BLaER1 (cell line): Measurements from ENCODE around the gene ANXA10.

Source experiments
- H3K27ac ChIP-seq: shearing (Covaris generic); formaldehyde crosslinking; 2 replicates; pipeline ENCODE4 v1.8.1; 2022
- H3K27me3 ChIP-seq: shearing (Covaris generic); formaldehyde crosslinking; 2 replicates; pipeline ENCODE4 v1.8.1; 2022
- H3K36me3 ChIP-seq: shearing (Covaris generic); formaldehyde crosslinking; 2 replicates; pipeline ENCODE4 v1.8.1; 2022
- H3K4me1 ChIP-seq: shearing (Covaris generic); formaldehyde crosslinking; 2 replicates; pipeline ENCODE4 v1.8.1; 2022
- H3K4me2 ChIP-seq: shearing (Covaris generic); formaldehyde crosslinking; 2 replicates; pipeline ENCODE4 v1.8.1; 2022
- H3K4me3 ChIP-seq: shearing (Covaris generic); formaldehyde crosslinking; 2 replicates; pipeline ENCODE4 v1.8.1; 2022
- H3K9ac ChIP-seq: shearing (Covaris generic); formaldehyde crosslinking; 2 replicates; pipeline ENCODE4 v1.8.1; 2022
- H3K9me3 ChIP-seq: shearing (Covaris generic); formaldehyde crosslinking; 2 replicates; pipeline ENCODE4 v1.8.1; 2022
- H4K20me1 ChIP-seq: shearing (Covaris generic); formaldehyde crosslinking; 2 replicates; pipeline ENCODE4 v1.8.1; 2022
- Cebpa-rat ChIP-seq: shearing (Covaris generic); IDR thresholded peaks from 2 replicates; pipeline ENCODE4 v1.8.1; 2022

Gene ANXA10

DNA sequence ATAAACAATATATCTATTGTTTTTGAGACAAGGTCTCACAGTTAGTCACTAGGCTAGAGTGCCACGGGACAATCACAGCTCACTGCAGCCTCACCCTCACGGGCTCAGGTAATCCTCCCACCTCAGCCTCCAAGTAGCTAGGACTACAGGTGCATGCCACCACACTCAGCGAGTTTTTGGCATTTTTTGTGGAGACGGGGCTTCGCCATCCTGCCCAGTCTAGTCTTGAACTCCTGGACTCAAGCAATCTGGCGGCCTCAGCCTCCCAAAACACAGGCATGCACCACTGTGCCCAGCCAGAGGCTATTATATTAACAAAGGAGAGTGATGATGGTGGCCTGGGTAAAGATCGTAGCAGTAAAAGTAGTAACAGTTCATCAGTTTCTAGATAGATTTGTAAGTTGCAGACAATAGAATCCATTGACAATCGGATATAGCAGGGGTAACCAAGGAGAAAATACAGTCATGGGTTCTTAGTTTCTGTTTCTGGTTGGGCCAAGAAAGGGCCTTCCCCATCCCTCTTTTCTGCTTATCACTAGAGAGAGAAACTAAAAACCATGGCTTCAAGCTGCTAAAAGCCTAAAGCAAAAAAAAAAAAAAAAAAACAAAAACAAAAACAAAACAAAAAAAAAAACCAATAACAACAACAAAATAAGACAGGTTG, 60.6 kb downstream of the ANXA10 start:
- no peak overlapping the region for H3K27ac ChIP-seq
- H3K9ac ChIP-seq, result no peak overlapping the region
- no peaks in the 10 kb centered on the region for H3K4me1 ChIP-seq
- no peaks in the 10 kb centered on the region for H3K27me3 ChIP-seq
- no peaks in the 10 kb centered on the region for H4K20me1 ChIP-seq
- no peaks in the 10 kb centered on the region for H3K9me3 ChIP-seq
- H3K4me2 ChIP-seq, result no peak overlapping the region
- H3K4me3 ChIP-seq, result no peak overlapping the region
- TF ChIP-seq Cebpa-rat, result no peak
- H3K36me3 ChIP-seq, result no peaks in the 10 kb centered on the region

DNA sequence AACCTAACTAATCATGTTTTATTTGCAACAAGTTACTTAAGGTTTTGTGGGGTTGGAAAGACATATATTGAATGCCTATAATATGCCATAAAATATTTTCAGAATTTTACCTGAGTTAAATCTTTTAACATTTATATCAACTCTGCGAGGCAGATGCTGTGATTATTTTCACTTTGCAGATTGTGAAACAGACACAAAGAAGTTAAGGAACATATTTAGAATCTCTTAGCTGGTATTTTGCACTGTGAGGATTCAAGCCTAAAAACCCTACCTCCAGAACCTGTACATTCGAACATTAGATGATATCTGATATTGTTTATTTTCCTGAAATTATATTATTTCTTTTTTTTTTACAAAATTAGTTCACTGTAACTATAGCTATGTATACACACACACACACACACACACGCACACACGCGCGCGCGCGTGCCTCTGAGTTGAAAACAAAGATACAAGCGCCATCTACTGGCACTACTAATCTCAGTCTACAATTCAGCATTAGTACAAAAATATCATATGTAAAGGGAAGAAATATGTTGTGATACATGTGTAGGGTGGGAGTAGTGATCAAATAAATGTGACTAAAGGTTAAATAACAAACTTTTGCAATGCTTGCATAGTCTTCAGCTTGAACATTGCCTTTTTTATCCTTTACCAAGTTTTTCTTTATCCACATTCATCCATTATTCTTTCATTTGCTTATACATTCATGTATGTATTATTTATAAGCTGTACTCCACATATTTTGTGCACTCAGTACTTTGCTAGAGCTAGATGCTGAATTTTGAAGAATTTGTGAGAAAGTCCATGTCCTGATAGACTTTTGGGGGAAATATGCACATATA, 61.5 kb downstream of the ANXA10 start:
- no peak overlapping the region for H3K4me3 ChIP-seq
- H3K4me2 ChIP-seq, result no peak overlapping the region
- no peak for TF ChIP-seq Cebpa-rat
- H4K20me1 ChIP-seq, result no peaks in the 10 kb centered on the region
- no peak overlapping the region for H3K27ac ChIP-seq
- H3K36me3 ChIP-seq, result no peaks in the 10 kb centered on the region
- H3K9ac ChIP-seq, result no peak overlapping the region
- no peaks in the 10 kb centered on the region for H3K4me1 ChIP-seq
- H3K27me3 ChIP-seq, result no peaks in the 10 kb centered on the region
- H3K9me3 ChIP-seq, result no peaks in the 10 kb centered on the region

DNA sequence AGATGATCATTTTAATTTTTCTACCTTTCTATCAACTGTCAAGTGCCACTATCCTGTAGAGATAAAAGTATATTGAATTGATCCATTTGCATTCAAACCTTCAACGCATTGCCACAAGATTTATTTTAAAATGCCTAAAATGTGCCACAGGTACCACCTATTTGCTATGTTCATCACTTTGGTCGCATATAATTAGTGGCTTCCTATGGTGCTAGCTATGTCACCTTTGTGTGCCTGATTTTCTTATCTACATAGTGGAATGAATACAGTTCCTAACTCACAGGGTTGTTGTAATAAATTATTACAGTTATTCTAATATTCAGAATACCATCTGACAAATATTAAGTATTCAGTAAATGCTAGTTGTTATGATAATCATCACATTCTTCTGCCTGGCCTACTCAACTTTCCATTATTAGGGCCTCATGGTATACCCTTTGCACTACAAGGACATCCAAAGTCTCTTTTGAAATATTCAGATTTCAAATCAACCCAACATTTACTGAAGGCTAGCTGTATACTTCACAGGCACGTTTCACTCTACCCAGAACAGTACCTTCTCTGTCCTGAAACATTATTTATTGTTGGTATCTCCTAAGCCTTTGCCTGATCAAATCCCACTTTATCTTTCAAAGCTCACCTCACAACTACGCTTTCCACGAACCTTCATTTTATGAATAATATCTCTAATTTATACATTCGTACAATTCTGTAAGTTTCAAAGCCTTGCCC, 62.4 kb downstream of the ANXA10 start:
- Histone ChIP-seq H3K27me3 (no peaks in the 10 kb centered on the region), H3K9ac (no peak overlapping the region), H3K27ac (no peak overlapping the region), H3K4me1 (no peaks in the 10 kb centered on the region), H3K9me3 (no peaks in the 10 kb centered on the region), H3K36me3 (no peaks in the 10 kb centered on the region), H3K4me2 (no peak overlapping the region), H4K20me1 (no peaks in the 10 kb centered on the region), H3K4me3 (no peak overlapping the region)
- TF ChIP-seq Cebpa-rat, result no peak

DNA sequence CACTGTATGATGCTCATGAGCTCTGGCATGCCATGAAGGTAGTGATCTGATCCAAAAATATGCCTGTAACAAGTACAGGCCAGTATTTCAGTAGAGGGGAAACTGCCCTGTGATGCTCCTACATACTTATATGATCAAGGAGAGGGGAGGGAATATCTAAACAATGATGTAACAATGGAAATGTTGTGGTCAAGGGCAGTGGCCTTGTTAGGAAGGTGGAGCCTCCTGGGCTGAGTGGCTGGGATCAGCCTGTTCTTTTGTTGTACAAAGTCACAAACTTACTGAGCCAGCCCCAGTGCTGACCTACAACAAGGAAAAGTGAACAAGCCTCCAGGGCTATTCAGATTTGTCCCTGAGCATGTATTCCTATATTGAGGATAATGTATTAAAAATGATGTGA, 70.3 kb downstream of the ANXA10 start:
- Histone ChIP-seq H3K4me3 (no peak overlapping the region), H3K27ac (no peak overlapping the region), H4K20me1 (no peaks in the 10 kb centered on the region), H3K9ac (no peak overlapping the region), H3K27me3 (no peaks in the 10 kb centered on the region), H3K9me3 (no peaks in the 10 kb centered on the region), H3K4me1 (no peaks in the 10 kb centered on the region), H3K36me3 (no peaks in the 10 kb centered on the region), H3K4me2 (no peak overlapping the region)
- TF ChIP-seq Cebpa-rat, result no peak

DNA sequence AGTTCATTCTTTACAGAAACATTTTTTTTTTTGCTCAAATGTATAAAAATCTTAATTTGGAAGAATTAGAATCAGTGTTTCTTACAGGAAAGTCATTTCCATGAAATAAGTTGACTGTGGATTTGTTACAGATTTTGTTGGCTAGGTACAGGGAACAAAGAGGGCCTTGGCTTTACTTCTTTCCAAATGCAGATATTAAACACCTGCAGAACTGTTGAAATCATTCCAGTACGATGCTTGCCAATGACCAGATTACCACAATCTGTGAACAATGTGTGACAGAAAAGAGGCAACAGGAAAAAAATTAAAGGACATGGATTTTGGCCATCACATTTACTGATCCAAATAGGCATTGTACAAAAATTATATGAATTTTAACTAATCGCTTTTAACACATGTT, 70.8 kb downstream of the ANXA10 start:
- Histone ChIP-seq H3K9me3 (no peaks in the 10 kb centered on the region), H3K4me1 (no peaks in the 10 kb centered on the region), H3K4me3 (no peak overlapping the region), H3K36me3 (no peaks in the 10 kb centered on the region), H3K4me2 (no peak overlapping the region), H3K9ac (no peak overlapping the region), H4K20me1 (no peaks in the 10 kb centered on the region), H3K27me3 (no peaks in the 10 kb centered on the region), H3K27ac (no peak overlapping the region)
- TF ChIP-seq Cebpa-rat, result no peak

DNA sequence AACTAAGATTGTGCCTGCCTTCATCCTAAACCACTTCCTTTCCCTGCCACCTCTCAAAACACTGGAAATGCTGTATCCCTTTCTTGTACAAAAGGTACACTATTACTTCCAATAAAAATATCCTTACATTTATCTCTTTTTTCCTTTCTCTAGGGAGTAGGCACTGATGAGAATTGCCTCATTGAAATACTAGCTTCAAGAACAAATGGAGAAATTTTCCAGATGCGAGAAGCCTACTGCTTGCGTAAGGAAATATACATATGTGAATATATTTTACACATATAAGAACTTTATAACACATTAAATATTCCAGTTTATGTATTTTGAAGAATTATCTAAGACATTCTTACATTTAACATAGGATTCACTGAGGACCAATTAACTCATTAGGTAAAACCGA, 71.7 kb downstream of the ANXA10 start:
- no peaks in the 10 kb centered on the region for H3K4me1 ChIP-seq
- no peak overlapping the region for H3K4me2 ChIP-seq

DNA sequence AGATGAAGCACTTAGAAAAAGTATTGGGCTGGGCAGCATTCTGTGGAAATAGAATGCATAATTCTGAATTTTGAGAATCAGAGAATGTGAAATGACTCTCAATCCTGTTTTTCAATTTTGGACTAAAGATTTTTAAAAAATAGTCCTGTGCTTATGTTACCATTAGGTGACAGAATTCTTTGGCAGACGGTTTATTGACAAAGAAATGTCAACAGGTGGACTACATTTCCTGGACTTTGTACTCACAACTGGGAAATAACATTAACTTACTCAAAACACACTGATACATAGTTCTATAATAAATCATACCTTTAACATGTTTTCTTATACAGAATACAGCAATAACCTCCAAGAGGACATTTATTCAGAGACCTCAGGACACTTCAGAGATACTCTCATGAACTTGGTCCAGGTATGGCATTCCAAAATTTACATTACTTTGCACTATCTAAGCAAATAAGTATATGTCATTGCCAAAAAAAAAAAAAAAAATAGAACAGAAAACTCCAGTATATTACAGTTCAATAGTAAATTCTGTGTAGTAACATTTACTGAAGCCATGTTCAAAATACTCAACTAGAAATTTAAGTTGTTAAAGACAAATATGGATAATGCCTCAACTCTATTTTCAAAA, 72.7 kb downstream of the ANXA10 start:
- no peaks in the 10 kb centered on the region for H3K36me3 ChIP-seq
- no peak for TF ChIP-seq Cebpa-rat
- H3K4me1 ChIP-seq, result no peaks in the 10 kb centered on the region
- H3K9ac ChIP-seq, result no peak overlapping the region
- no peak overlapping the region for H3K4me2 ChIP-seq
- no peak overlapping the region for H3K4me3 ChIP-seq
- no peak overlapping the region for H3K27ac ChIP-seq
- H4K20me1 ChIP-seq, result no peaks in the 10 kb centered on the region
- H3K27me3 ChIP-seq, result no peaks in the 10 kb centered on the region
- no peaks in the 10 kb centered on the region for H3K9me3 ChIP-seq

More for the DNA sequence above, 71.7 kb downstream of the ANXA10 start:
- H3K36me3 ChIP-seq, result no peaks in the 10 kb centered on the region
- H3K27me3 ChIP-seq, result no peaks in the 10 kb centered on the region
- H3K27ac ChIP-seq, result no peak overlapping the region
- no peaks in the 10 kb centered on the region for H4K20me1 ChIP-seq
- H3K9ac ChIP-seq, result no peak overlapping the region
- no peaks in the 10 kb centered on the region for H3K9me3 ChIP-seq
- no peak for TF ChIP-seq Cebpa-rat
- H3K4me3 ChIP-seq, result no peak overlapping the region

DNA sequence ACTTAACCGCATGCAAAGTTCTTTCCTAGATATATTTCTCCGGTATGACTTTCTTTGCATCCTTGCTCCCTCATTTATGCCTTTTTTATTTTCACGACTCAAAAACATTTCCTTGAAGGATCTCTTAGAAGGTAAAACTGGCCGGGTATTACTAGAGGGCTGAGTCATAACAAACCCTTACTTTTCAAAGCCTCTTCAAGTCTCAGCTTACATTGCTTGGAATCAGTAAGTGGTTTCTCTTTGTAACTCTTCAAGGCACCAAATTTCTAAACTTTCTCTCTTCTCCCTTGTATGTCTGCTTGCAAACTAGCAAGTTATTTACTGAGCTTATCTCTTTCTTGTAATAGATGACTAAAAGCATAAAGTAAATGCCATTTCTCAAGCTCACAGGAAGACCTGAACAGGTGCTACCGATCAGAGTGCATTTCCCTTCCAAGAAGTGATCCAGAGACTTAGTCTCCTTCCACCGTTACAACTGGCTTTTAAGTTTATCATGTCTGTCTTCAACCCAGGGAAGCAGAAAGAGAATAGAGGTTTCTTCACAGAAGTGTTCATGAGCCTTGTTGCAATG, 75.5 kb downstream of the ANXA10 start:
- H4K20me1 ChIP-seq, result no peaks in the 10 kb centered on the region
- no peaks in the 10 kb centered on the region for H3K4me1 ChIP-seq
- no peak overlapping the region for H3K9ac ChIP-seq
- no peak overlapping the region for H3K27ac ChIP-seq
- no peak overlapping the region for H3K4me2 ChIP-seq
- no peak overlapping the region for H3K4me3 ChIP-seq
- no peak for TF ChIP-seq Cebpa-rat
- H3K27me3 ChIP-seq, result no peaks in the 10 kb centered on the region
- H3K9me3 ChIP-seq, result no peaks in the 10 kb centered on the region
- H3K36me3 ChIP-seq, result no peaks in the 10 kb centered on the region

DNA sequence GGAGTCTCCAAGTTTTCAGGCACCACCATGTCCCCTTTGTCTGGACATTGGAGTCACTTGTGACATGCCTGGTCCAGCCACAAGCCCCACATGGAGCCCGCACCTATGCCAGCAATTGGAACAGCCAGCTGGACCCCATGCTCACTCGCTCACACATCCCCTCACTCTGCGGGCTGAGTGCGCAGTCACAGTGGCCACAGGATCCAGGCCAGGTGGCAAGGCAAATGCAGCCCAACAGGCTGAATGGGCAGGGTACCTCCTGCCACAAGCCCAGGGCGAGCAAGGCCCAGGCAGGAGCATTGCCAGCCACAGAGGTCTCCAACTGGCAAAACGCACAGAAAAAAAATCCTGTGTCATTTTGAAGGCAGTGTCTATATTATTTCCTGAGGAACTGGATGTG, 82.0 kb downstream of the ANXA10 start:
- H3K9me3 ChIP-seq, result no peaks in the 10 kb centered on the region
- no peaks in the 10 kb centered on the region for H4K20me1 ChIP-seq
- H3K4me3 ChIP-seq, result no peak overlapping the region
- no peak for TF ChIP-seq Cebpa-rat
- no peaks in the 10 kb centered on the region for H3K4me1 ChIP-seq
- no peak overlapping the region for H3K9ac ChIP-seq
- H3K27me3 ChIP-seq, result no peaks in the 10 kb centered on the region
- H3K4me2 ChIP-seq, result no peak overlapping the region
- no peak overlapping the region for H3K27ac ChIP-seq
- no peaks in the 10 kb centered on the region for H3K36me3 ChIP-seq
